Measurements from ENCODE around the gene POC1B.

Gene POC1B

GRCh38 chr12:89379839-89380467, 145.9 kb downstream of the POC1B start:
- Mint-ChIP-seq H3K27me3 (peaks cover 4% of the 10 kb centered on the region), H3K4me3 (no peak overlapping the region), H3K9me3 (no peaks in the 10 kb centered on the region), H3K4me1 (peaks cover 43% of the 10 kb centered on the region), H3K36me3 (no peaks in the 10 kb centered on the region), H3K27ac (no peak overlapping the region)
- CTCF ChIA-PET = interaction anchor here (0.8 kb wide), 2 partner anchors 80 to 82 kb away, joined by 3 read pairs; no protein-coding TSS in a partner anchor
- DNase-seq = no peak

- DNase-seq = no peak
- no peak overlapping the region for H3K4me3 Mint-ChIP-seq
- CTCF ChIA-PET = interaction anchor here (0.8 to 1.3 kb wide), 3 partner anchors 25 to 83 kb away, joined by 3 read pairs; no protein-coding TSS in a partner anchor
- H3K9me3 Mint-ChIP-seq = no peaks in the 10 kb centered on the region
- no peaks in the 10 kb centered on the region for H3K36me3 Mint-ChIP-seq
- H3K4me1 Mint-ChIP-seq = peaks cover 38% of the 10 kb centered on the region
- peaks cover 4% of the 10 kb centered on the region for H3K27me3 Mint-ChIP-seq
- no peak overlapping the region for H3K27ac Mint-ChIP-seq
Measured at GRCh38 chr12:89379148-89379838, 146.6 kb downstream of the POC1B start.

GRCh38 chr12:89376844-89377243, 149.0 kb downstream of the POC1B start:
- no peak overlapping the region for H3K27ac Mint-ChIP-seq
- no peak for DNase-seq
- no peaks in the 10 kb centered on the region for H3K27me3 Mint-ChIP-seq
- H3K9me3 Mint-ChIP-seq = no peaks in the 10 kb centered on the region
- no peaks in the 10 kb centered on the region for H3K36me3 Mint-ChIP-seq
- H3K4me3 Mint-ChIP-seq = no peak overlapping the region
- CTCF ChIA-PET = no interaction called here
- peaks cover 37% of the 10 kb centered on the region for H3K4me1 Mint-ChIP-seq

GRCh38 chr12:89376202-89376529, 149.7 kb downstream of the POC1B start:
- Mint-ChIP-seq H3K4me1 (peaks cover 37% of the 10 kb centered on the region), H3K4me3 (no peak overlapping the region), H3K27ac (peak overlapping the region; percentile 68), H3K36me3 (no peaks in the 10 kb centered on the region), H3K9me3 (no peaks in the 10 kb centered on the region), H3K27me3 (no peaks in the 10 kb centered on the region)
- CTCF ChIA-PET = no interaction called here
- no peak for DNase-seq

GRCh38 chr12:89373763-89374572, 151.9 kb downstream of the POC1B start:
- H3K9me3 Mint-ChIP-seq = no peaks in the 10 kb centered on the region
- CTCF ChIA-PET = interaction anchor here (0.7 kb wide), 1 partner anchor 129 kb away, joined by 3 read pairs; no protein-coding TSS in a partner anchor
- H3K4me1 Mint-ChIP-seq = peaks cover 41% of the 10 kb centered on the region
- H3K4me3 Mint-ChIP-seq = no peak overlapping the region
- peaks cover 7% of the 10 kb centered on the region for H3K27me3 Mint-ChIP-seq
- no peak overlapping the region for H3K27ac Mint-ChIP-seq
- H3K36me3 Mint-ChIP-seq = no peaks in the 10 kb centered on the region
- no peak for DNase-seq

- CTCF ChIA-PET = interaction anchor here (0.7 to 1.0 kb wide), 2 partner anchors 14 to 128 kb away, joined by 3 read pairs; no protein-coding TSS in a partner anchor
- no peak overlapping the region for H3K27ac Mint-ChIP-seq
Measured at GRCh38 chr12:89372584-89373370, 153.1 kb downstream of the POC1B start.

GRCh38 chr12:89370850-89371249, 155.0 kb downstream of the POC1B start:
- Mint-ChIP-seq H3K4me1 (peaks cover 25% of the 10 kb centered on the region), H3K36me3 (no peaks in the 10 kb centered on the region), H3K9me3 (no peaks in the 10 kb centered on the region), H3K4me3 (no peak overlapping the region), H3K27ac (no peak overlapping the region), H3K27me3 (peaks cover 7% of the 10 kb centered on the region)
- CTCF ChIA-PET = interaction anchor here (1.2 kb wide), 1 partner anchor 91 kb away, joined by 3 read pairs; no protein-coding TSS in a partner anchor
- no peak for DNase-seq

More at GRCh38 chr12:89372584-89373370, 153.1 kb downstream of the POC1B start:
- H3K36me3 Mint-ChIP-seq = no peaks in the 10 kb centered on the region
- DNase-seq = no peak
- H3K4me1 Mint-ChIP-seq = peaks cover 37% of the 10 kb centered on the region
- peaks cover 7% of the 10 kb centered on the region for H3K27me3 Mint-ChIP-seq
- no peak overlapping the region for H3K4me3 Mint-ChIP-seq
- no peaks in the 10 kb centered on the region for H3K9me3 Mint-ChIP-seq

- Mint-ChIP-seq H3K36me3 (no peaks in the 10 kb centered on the region), H3K4me1 (peaks cover 20% of the 10 kb centered on the region), H3K4me3 (no peak overlapping the region), H3K9me3 (no peaks in the 10 kb centered on the region), H3K27me3 (peaks cover 7% of the 10 kb centered on the region), H3K27ac (no peak overlapping the region)
- CTCF ChIA-PET = no interaction called here
- DNase-seq = no peak
Measured at GRCh38 chr12:89370421-89370831, 155.4 kb downstream of the POC1B start.
